SW480 (cell line): ENCODE measurements around the gene ASCC3.
"Not testable (repeated sequence)": the region's sequence is repeated elsewhere in the genome, so short reads cannot be mapped to it uniquely, and the experiment has no call there.

Experiments used
- DNase-seq: peaks from one replicate; pipeline ENCODE4 v3.0.0-alpha.2; 2016; ENCODE audit warnings: low spot score

Gene ASCC3

DNA sequence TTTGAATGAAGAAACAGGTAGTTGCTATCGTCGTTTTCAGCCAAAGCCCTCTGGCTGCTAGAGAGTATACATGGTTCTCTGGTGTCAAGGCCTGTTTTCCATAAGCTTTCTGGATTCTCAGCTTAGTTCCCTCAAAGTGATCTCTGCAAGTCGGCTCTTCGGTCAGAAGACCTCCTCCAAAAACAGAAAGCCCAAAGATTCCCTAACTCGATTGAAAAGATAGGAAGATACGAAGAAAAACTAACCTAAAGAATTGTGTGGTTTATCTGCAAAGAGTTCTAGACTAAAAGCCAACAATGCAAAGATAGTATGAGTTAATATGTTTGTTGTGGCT lies 545 bp upstream of the ASCC3 start:
- DNase-seq = peak; percentile 0

DNA sequence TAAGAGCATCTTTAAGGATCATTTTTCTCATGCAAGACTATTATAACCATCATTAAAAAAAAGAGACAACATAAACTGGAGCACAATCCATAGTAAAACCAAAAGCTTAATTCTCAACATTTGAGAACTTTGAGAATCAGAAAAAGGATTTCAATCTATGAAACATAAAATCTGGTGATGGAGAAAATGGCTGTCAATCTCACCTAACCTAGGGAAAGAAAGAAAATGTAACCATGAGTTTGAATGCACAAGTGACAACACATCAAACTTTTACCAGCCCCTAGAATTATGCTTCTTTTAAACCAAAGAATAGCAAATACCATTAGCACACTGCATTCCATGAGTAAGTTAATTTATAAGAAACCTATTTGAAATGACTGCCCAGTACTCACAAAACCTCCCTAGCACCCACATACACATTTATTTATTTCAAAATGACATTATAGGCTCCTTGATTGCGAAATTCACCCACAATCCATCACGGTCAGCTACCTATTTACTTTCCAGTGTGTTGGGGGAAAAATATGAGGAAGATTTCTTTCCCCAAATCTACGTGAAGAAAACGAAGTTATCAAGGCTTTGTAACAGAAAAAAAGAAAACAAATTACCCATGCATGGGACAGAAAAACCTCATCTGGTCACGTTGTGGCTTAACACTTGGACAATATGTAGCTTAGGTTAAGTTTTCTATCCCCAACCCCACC lies 828 bp downstream of the ASCC3 start:
- peak; percentile 11 for DNase-seq

DNA sequence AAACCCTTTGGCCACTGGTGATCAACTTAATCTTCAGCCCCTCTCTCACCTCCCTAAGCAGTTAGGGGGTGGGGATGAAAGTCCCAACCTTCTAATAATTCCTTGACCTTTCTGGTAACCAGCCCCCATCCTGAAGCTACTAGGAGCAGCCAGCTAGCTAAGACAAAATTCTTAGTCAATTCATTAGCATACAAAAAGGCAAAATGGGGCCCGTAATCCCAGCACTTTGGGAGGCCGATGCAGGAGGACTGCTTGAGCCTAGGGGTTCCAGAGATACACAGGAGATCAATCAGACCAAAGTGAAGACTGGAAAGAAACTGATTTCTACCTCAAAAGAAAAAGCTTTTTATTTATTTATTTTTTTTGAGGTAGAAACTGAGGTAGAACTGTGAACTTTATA lies 1.8 kb downstream of the ASCC3 start:
- DNase-seq = no peak

DNA sequence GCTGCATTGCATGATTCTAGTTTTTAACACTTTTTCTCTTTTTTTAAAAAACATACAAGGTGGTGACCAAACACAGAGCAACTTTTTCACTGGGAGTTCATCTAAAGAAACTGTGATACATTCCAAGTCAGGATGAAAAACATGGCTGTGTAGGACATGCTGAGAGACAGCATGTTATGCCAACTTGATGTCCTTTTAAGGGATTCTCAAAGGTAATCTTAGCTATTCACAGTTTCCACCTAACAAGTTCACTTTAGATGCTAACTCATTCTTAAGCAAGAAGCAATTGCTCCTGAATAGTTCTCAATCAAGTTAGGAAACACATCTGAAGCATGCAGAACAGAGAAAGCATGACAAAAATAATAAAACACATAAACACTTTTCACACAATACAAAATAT lies 3.3 kb downstream of the ASCC3 start:
- DNase-seq = no peak

DNA sequence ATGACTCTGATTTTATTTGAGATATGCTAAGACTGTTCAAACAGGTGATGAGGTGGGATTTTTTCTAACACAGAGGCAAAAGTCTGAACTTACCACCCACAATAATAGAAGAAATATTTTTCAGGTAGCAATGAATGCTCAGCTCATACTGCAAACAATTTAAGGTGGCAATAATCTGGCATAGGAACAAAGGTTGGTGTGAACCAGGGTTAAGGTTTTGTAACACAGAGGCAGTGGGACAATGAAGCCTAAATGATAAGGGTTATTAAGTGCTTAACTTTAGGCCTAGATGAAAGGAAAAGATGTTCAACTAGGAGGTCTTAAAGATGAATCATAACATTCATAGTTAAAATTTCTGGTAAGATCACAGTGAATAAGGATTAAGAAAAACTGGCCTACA lies 4.9 kb downstream of the ASCC3 start:
- DNase-seq = no peak

DNA sequence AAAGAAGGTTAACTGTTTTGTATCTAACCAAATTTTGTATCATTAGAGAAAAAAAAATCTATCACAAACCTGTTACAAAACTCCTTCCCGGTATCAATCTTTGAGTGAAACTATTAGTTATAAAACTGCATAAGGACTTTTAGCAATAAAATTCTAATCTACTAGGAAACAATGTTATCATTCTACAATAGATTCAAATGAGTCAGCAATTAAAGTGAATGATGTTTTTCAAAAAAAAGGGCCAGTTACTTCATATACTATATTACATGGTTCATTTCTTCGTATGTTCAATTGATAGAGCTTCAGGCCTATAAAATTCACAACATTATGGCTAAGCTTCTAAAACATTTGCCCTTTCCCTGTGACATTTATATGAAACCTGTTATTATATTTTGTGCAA lies 15.6 kb downstream of the ASCC3 start:
- no peak for DNase-seq

DNA sequence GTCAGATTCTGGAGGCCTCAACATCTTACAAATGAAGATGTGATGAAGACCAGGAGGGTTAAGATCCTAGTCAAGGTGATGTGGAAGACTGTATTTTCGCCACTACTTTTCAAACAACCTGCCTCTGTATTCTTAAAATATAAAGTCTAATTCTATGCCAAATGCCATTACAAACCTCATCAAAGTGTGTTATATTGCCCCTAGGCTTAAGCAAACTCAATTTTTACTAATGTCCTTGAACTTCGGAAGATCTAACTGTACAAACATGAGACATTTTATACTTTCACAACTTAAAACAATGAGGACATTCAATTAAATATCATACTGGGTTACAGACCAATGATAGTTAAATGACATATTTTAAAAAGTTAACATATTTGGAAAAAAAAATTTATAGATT lies 19.1 kb downstream of the ASCC3 start:
- DNase-seq = no peak

DNA sequence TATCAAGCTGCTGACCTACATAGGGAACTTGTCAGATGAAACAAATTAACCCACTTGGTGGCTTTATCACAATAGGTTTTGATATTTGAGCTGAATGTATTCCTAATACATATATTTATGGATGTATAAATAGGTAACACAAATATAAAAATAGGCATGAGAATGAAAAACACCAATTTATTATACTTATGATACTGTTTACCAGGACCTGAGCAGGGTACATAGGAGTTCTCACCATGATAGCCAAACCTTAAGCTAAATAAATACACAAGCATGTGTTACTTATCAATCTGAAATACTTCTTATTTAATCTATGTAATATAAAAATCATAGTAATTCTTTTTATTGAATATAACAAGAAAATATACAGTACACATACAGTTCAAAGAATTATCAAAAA lies 25.0 kb downstream of the ASCC3 start:
- no peak for DNase-seq

DNA sequence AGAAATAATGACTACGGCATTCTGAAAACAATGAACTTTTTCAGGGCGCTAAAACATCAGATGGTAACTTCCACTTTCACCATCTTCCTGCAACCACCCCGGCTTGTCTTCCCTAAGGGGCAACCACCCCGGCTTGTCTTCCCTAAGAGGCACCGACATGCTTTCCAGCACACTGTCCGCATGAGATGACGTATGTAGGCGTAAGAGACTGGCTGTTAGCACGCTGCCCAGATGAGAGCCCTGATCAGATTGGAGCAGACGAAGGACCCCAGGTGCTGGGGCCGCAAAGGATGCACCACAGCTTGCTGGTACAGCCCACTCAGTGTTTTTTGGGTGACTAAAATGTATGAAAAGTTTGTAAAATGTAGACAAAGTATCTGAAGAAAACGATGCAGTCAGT lies 29.3 kb downstream of the ASCC3 start:
- no peak for DNase-seq

DNA sequence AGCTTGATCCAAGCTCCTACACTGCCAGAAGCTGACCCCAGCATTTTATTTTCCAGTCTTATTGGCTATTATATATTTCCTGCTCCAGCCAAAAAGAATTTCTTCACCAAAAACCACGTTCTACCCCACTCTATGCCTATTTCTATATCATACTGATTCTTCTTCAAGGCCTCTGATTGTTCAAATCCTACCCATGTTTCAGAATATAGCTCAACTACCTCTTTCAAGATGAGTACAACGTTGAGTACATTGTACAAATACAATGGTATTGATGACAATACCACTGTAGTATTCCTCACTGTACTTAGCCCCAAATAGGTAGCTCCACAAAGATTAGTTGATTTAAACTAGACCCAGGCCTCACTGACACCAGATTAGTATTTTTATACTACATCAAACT lies 31.0 kb downstream of the ASCC3 start:
- no peak for DNase-seq

DNA sequence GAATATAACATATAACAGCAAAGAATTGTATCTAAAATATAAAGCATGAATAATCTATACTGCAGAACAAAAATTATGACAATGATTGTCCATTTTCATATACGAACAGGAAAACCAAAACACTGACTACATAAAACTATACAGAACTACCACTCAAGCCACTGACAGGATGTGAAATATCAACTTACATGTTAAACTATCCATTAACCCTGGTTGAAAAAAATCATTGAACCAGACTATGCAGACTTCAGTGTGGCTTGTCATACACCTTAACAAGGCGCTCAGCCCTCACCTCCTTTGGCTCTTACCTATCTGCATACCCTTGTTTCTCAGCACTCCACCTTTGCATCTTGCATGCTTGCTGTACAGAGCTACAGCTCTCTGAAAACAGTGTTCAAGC lies 34.9 kb downstream of the ASCC3 start:
- DNase-seq = no peak

DNA sequence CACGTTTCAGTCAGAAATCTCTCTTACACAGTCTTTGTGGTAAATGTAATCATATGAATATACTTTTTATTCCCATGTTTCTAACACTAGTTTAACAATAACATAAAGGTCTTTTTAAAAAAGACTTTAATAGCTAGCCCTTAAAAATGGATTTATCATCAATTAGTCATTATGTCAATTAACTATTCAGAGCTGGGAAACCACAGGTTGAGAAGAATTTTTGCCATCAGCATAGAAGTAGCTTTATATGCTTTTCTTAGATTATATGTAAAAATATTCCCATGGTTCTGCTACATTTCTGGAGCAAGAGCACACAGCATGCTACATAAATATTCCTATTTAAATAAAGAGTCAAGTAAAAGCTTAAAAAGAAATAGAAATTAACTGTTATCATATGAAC lies 35.5 kb downstream of the ASCC3 start:
- no peak for DNase-seq

DNA sequence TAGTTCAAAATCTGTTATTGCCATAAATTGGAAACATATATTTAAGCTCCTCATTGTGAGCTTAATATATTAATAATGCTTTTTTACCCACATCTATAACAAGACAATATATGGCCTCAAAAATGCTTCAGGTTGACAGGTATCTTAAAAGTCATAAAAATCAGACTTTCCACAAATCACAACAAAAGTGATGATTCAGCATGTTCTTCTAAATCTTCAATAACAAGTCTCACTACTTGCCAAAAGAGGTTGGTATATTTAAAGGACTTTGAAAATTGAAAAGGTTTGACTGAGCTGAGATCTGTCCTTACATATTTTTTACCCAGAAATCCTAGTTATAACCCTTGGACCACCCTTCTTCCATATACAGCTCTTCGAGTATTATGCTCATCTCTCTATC lies 41.7 kb downstream of the ASCC3 start:
- no peak for DNase-seq

DNA sequence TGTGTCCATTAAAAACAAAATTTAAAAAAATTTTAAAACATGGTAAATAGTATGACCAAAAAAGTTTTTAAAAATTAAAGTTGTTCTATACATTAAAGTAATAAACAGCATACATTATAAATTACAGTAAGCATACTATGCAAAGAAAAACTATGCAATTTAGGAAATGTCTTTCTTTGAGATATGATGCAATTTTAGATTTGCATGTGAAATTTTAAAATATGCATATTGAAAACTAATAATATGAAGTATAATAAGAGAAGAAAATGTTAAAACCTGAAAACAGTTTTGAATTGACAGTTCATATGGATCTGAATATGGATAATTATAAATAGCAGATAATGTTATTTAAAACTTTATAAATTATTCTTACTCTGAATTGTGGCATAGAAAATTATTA lies 43.1 kb downstream of the ASCC3 start:
- DNase-seq = no peak

DNA sequence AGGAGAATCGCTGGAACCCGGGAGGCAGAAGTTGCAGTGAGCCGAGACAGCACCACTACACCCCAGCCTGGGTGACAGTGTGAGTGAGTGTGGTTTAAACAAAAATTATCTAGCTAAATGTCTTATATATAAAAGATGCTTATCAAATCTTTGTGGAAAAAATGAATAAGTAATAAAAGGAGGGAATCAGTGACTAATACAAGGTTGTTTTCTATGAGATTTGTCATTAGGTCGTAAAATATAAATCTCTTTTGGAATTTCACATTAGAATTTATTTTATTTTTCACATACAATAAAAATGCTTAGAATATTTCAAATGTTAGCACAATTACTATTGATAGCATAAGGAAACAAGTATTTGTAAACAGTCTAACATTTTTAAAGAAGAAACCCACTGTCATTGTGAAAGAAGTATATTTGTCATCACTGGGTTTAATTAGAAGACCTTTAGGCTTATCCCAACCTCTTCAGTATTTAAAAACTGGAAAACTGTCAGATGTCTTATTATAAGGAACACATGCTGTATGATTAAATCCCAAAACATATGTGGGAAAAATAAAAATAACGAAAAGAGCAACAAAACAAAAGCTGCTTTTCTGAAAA lies 47.1 kb downstream of the ASCC3 start:
- no peak for DNase-seq

DNA sequence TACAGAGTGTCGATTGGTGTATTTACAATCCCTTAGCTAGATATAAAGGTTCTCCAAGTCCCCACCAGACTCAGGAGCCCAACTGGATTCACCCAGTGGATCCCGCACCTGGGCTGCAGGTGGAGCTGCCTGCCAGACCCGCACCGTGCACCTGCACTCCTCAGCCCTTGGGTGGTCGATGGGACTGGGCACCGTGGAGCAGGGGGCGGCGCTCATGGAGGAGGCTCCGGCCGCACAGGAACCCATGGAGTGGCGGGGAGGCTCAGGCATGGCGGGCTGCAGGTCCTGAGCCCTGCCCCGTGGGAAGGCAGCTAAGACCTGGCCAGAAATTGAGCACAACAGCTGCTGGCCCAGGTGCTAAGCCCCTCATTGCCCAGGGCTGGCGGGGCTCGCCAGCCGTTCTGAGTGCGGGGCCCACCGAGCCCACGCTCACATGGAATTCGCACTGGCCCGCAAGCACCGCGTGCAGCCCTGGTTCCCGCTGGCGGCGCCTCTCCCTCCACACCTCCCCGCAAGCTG lies 52.0 kb downstream of the ASCC3 start:
- DNase-seq = not testable (repeated sequence)

DNA sequence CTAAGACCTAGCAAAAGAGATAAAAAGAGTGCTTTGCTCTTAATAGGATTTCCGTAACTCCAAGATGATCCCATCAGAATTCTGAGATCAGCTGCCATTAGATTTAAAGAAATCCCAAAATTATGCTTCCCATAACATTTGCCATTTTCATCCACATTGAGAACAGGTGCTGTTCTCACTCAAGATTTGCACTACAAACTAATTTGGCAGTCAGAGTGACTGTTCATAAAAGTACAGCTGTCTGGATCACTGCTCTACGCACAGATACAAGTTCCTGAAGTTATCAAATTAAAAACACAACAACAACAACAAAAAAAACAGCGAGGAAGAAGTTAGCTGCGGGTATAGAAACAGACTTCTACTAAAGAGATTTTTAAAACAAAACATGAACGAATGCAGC lies 58.1 kb downstream of the ASCC3 start:
- no peak for DNase-seq

DNA sequence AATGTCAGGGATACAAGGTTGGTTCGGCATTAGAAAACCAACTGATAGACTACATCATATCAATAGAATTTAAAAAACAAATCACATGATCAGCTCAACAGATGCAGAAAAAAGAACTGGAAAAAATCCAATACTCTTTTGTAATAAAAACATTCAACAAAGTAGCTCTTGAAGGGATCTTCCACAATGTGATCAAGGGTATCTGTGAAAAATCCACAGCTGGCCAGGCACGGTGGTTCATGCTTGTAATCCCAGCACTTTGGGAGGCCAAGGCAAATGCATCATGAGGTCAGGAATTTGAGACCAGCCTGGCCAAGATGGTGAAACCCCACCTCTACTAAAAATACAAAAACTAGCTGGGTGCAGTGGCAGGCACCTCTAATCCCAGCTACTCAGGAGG lies 63.1 kb downstream of the ASCC3 start:
- DNase-seq = no peak

DNA sequence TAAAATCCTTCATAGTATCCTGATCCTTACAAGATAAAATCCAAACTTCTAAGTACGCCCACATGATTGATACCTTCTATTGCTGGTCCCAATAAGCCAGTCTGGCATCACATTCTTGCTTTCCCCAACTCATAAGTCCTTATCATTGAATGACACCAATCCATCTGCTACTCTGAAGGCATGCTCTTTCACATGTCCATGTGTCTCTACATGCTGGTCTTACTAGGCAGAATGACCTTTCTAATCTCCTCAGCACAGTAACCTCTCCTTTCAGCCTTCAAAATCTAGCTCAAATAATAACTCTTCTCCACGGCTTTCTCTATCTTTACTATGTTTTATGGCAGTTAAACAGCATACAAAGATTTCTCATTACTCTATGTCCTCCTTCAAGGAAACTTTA lies 71.1 kb downstream of the ASCC3 start:
- no peak for DNase-seq

DNA sequence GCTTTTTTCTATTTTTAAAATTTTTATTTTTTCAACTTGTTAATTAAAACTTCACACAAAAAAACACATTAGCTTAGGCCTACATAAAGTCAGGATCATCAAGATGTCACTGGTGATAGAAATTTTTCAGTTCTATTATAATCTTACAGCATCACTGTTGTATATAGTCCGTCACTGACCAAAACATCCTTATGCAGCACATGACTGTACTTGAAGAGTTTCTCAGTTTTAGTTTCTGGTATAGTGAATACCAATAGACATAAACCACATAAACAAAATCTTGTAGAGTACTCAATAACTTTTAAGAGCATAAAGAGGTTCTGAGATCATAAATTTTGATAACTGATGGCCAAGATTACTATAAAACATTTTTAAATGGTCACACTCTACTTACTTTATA lies 71.8 kb downstream of the ASCC3 start:
- DNase-seq = no peak

DNA sequence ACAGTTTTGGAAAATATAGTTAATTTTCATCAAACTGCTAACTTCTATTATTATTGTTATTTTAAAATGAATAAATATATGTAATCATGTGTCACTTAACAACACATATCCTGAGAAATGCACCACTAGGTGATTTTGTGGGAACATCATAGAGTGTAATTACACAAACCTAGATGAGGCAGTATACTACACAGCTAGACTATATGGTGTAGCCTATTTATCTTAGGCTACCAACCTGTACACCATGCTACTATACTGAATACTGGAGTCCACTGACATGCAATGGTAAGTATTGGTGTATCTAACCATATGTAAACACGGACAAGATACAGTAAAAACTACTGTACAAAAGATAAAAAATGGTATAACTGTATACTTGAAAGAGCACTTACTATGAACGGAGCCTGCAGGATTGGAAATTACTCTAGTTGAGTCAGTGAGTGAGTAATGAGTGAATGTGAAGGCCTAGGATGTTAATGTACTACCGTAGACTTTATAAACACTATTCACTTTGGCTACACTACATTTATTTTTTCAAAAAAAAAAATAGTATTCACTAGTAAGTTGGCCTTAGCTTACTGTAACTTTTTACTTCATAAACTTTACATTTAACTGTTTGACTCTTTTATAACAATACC lies 72.4 kb downstream of the ASCC3 start:
- DNase-seq = no peak

DNA sequence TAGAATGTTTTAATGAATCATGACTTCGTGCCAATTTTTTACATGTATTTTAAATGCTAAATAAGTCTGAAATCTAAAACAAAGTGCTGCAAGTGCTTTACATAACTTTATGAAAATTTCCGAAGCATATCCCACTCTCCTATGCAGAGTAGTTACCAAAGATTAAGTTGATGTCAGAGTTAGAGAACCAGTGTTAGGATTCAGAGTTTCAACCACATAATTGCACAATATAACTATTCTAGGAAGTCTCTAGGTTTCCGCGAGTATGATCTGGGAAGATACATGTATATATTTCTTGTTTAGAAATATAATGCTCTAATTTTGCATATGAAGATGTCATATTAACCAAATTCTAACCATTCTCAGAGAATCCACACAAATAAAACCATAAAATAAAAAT lies 74.8 kb downstream of the ASCC3 start:
- DNase-seq = no peak

DNA sequence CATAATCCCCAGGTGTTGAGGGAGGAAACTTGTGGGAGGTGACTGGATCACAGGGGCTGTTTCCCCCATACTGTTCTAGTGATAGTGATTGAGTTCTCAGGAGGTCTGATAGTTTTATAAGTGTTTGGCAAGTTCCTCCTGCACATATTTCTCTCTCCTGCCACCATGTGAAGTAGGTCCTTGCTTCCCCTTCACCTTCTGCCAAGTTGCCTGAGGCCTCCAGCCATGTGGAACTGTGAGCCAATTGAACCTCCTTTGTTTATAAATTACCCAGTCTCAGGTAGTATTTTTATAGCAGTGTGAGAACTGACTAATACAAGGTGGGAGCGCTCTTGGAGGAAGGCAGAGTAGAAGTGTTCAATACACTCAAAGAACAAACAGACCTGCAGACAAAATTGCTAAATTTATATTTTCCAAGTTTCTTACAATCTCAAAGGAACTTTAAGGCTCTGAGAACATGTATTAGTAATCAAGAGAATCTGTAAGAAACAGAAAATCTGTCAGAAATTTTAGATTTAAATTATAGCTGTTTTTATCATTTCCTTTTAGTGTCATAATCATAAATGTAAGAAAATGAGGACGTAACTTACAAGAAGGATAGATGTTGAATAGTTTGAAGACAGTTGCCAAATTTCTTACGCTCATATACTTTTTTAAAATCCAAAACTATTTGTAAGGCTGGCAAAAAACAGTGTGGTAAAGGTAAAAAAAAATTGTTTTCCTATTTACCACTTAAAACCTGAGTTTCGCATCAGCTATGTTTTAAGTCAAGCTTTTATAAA lies 77.7 kb downstream of the ASCC3 start:
- DNase-seq = no peak
